Activated T-helper 9 cell treated with anti-CD3 and anti-CD28 coated beads, Interleukin-2, amount 50 U/mL, for 16 hours (primary cell): ENCODE results near the gene DNAH10.
"Not testable (repeated sequence)": the region's sequence is repeated elsewhere in the genome, so short reads cannot be mapped to it uniquely, and the experiment has no call there.

Source experiments
- DNase-seq: peaks from one replicate; pipeline ENCODE4 v3.0.0-alpha.2; 2020; ENCODE audit warnings: low read depth

Gene DNAH10

DNA sequence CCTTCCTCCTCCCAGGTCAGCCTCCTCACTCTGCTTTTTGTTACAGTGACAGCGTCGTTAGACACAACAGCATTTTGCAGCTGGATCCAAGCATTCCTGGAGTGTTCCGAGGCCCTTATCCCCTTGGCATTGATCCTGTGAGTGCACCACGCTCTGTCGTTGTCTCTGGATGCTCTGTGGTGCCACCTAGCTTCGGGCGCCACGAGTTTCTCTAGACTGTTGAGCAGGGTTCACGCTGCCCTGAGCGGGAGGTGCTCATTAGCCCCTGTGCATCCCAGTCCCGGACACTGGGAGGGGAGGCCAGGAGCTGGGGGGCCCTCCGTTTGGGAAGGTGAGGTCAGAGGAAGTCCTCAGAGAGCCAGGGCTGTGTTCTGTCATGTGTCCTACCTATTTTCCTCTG, 17.3 kb upstream of the DNAH10 start:
- no peak for DNase-seq

DNA sequence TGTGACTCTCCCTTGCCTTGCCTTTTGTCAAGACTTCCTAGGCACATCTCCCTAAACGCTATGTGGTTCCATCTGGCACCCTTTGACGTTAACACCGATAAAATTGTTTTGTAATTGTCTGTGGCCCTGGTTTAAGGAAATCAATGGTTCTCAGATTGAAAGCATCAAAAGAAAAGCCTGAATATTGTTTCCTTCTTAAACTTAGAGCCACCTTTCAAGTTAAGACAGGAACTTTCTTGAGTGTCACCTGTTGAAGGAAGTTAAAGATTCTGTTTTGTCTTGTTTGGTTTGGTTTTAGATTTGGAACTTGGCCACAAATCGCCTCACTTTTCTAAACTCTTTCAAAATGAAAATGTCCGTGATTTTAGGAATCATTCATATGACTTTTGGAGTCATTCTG, 14.8 kb upstream of the DNAH10 start:
- DNase-seq = no peak

DNA sequence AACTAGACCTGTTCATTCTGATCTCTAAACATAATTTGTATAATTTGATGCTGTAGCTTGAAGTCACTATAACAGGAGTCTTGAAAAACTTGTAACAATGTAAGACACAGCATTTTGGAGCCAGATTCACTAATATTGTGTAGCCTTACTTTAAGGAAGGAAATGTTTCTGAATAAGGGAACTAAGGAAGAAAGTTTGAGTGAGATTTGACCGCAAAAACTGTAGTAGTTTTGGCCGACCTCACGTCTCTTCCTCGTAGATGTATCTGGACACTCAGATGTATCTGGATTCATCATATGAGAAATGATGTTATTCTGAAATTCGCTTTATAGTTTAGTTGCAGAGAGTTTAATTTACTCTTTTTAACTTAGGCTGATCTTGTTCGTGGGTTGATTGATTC, 13.9 kb upstream of the DNAH10 start:
- no peak for DNase-seq

DNA sequence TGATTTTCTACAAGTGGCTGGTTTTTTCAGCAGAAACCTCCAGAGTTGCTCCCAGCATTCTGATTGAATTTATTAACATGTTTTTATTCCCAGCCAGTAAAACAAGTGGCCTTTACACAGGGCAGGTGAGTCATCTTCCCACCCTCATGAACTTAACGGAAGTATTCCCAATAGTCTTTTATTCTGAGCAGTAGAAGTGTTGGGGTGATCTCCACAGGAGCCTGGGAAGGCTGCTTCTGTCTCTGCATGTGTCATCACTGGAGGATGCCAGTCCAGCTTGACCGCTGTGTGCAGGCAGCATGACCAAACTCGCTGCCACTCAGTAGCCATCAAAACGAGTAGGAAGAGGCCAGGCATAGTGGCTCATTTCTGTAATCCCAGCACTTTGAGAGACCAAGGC, 13.4 kb upstream of the DNAH10 start:
- no peak for DNase-seq

DNA sequence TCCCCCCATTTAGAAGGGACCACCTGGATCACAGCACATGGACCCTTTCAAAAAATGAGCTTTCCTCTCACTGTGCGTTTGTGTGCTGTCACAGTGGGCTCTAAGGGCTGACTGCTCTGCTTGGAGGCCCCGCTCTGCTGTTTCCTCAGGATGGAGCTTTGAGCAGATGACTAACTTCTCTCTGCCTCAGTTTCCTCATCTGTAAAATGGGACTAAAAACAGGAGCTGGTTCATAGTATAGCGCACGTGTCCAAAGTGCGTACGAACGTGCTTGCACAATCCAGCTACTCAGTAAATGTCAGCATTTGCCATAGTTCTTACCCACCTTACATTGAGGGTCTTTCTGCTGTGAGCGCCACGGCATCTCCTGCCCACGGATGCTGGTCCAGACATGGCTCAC, 12.7 kb upstream of the DNAH10 start:
- no peak for DNase-seq

DNA sequence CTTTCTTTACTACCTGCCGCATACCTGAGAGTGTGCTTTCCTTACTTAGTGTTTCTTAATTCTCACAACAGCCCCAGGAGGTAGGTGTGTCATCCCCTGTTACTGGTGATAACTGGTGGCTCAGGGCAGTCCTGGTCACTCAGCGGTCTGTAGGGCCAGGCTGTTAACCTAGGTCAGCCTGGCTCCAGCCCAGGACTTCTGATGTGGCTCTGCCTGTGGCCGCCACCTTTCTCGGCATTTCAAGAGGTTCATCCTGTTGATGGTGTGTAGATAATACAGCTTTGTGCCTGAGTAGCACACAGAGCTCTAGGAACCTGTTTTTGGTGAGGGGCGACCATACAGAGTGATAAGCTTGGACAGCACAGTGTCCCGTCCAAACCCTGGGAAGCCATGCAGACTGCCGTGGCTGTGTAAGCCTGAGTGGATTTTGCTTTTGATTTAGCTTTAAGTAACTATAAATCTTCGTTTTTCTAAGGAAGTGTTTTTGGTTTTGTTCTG, 11.9 kb upstream of the DNAH10 start:
- no peak for DNase-seq

DNA sequence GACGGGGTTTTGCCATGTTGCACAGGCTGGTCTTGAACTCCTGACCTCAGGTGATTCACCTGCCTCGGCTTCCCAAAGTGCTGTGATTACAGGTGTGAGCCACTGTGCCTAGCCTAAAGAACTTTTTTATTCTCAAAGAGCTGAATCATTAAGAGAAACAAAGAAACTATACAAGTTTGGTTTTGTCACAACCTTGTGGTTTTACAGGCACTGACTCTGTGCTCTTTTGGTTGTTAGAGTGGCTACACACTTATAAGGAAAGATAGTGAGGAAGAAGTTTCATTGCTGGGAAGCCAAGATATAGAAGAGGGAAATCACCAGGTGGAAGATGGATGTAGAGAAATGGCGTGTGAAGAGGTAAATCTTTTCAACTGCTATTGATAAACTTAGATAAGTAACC, 10.1 kb upstream of the DNAH10 start:
- DNase-seq = no peak

DNA sequence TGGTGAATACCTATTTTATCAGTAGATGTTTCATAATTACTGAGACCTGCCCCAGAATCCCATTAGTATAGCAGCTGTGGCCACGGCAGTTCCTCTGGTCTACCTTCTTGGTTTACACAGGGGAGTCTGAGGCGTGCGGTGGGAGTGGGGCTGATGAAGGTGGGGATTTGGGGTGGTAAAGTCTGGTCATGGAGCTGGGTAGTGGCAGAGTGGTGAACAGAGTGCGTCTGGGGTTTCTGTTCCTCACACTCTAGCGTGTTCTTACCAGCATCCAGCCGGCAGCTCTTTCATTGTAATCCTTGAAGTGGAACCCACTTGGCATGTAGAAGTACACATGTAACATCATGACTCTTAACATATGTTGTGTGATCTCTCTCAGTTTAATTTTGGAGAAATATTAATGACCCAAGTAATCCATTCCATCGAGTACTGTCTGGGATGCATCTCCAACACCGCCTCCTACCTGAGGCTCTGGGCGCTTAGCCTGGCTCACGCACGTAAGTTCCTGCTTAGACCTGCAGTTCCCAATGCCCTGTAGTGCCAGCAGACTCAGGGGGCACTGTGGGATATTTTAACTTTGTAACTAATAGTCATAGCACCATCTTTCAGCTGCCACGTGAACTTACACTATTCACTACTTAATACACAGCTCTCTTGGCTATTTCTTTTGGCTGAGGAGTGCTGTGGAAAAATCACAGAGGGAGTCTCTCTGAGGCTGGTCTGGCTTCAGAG, 7.9 kb upstream of the DNAH10 start:
- DNase-seq = no peak

DNA sequence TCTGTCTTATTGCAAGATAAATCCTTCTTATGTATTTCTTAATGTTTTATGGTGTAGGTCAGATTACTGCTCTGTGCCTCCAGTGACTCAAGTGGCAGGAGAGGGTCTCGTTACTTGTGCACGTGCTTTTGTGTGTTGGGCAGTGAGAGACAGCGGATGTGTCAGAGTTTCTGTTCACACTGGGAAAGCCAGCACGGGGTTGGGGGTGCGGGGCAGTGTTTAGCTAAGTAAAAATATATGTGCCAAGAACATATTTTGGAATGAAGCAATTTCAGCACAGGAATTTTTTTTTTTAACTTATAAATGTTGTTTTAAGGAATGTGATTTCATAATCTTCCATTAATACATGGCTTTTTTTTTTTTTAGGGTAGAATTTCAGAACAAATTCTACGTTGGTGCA, 4.5 kb upstream of the DNAH10 start:
- DNase-seq = no peak

DNA sequence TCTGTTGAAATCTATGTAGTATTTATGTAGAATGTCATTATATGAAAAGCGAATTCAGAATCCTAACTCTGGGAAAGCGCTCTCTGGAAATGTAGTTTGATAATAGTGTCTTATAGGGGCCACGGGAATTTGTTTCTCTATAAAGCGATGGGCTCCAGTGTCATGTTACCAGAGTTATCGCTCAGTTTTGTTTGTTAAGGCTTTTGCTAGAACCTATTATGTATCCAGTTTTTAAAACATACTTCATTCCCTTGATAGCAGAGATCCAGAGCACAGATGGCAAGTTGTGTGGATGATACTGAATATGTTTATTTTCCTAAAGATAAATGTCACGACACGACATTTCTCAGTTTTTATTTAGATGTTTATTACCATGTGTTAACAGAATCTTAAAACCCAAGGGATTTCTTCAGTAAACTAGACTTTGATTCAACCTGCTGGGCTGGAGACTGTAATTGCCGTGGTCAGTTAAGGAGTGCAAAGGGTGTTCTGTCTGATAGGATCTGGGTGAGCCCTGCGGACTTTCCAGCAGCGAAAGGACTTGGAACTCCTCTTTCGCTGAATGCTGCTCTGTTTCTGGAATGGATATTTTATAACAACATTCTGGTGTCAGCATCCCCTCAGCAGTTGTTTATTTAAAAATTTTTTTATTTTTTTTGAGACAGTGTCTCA, 1.7 kb upstream of the DNAH10 start:
- no peak for DNase-seq

DNA sequence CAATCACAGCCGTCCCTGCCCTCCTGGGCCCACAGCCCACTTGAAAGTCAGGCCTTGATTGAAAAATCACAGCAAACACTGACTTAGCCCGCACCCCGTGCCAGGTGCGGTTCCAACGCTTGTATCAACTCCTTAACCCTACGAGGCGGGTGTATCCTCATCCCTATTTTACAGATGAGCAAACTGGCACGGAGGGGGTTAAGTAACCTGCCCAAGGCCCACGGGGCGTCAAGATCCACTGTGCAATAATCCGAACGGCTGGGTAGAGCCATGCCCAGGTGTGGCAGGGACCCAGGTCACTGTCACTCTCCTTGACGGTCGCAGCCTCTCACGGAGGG, 583 bp downstream of the DNAH10 start:
- DNase-seq = no peak

DNA sequence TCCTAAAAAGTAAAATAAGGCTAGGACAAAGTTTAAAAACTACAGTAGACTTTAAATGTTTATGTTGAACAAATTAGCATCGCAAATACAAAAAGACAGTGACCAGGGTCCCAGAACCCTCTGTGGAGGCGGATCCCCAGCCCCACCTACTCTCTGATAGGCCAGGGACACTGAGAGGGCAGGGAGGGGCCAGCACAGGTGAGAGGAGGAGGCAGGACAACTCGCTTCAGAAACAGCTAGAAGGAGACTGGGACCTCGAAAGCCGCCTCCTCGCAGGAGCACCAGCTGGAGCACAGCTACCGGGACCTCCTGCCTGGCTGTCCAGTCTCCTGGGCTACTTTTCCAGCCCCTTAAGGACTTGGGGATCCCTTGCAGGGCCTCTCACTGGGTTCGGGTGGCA, 992 bp downstream of the DNAH10 start:
- no peak for DNase-seq

DNA sequence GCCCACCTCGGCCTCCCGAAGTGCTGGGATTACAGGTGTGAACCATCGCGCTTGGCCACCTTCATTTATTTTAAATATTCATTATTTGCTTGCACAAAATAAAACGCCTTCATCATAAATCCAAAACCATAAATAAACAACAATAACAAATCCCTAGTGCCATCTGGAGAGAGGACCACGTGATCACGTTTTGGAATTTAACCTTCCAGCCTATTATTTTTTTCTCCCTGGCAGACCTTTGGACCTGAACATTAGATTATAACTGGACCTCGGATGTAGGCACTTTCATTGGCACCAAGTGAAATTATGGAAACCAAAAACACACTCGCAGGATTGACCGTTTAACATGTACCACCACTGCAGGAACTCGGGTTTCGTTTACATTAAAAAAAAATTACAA, 2.0 kb downstream of the DNAH10 start:
- DNase-seq = no peak

DNA sequence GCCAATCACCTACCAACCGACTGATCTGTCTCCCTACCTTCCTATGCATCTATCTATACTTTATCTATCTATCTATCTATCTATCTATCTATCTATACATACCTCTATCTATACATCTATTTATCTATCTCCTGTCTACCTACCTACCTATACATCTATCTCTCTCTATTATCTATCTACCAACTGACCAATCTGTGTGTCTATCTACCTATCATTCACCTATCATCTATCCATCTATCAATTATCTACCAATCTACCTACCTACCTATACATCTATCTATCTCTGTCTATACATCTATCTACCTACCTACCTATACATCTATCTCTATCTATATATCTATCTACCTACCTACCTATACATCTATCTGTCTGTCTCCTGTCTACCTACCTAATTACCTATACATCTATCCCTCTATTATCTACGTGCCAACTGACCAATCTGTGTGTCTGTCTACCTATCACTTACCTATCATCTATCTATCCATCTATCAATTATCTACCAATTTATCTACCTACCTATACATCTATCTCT, 3.5 kb downstream of the DNAH10 start:
- DNase-seq = no peak

DNA sequence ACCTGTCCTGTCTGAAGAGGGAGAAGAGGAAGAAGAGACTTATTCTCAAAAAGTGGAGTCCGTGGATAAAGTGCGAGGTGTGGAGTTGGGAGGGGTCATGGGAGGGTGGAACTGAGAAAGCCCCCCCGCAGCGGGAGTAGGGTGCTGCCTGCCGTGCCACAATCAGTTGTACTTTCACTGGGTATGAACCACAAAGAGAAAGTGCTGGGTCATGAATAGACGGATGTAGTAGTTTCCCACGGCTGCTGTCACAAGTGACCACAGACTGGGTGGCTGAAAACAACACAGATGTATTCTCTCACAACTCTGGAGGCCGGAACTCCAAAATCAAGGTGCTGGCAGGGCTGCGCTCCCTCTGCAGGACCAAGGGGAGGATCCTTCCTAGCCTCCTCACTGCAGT, 5.5 kb downstream of the DNAH10 start:
- no peak for DNase-seq

DNA sequence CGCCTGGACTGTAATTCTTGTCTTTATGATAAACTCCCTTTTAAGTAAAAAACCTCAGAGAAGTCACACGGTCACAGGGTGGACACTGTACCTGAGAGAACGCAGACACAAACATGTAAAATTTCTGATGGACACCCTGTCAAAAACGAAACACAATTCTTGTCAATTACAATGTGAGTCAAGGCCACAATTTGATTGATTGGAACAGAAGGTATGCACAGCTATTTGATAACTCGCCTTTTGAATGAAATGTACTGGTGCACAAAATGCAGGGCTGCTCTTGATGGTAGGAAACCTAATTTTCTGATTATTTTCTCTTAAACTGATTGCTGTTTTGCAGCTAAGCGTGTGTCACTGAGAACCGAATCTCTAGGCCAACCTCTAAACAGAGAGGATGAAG, 9.2 kb downstream of the DNAH10 start:
- DNase-seq = no peak

DNA sequence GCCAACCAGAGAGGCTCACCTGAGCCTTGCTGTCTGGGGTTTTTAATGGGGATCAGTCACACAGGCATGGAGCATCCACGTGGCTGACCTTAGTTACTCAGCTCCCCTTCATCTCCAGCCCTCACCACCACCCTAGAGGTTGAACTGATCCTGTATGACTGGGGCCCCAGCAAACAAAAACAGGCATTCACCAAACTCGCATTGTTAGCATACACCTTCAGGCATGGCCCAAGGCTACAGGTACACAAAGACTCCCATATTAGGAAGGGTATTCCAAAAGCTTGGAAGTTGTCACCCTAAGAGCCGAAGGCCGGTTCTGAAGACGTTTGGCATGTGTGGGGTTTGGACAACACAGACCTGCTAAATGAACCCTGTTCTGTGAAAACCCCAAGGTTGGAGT, 10.0 kb downstream of the DNAH10 start:
- no peak for DNase-seq

DNA sequence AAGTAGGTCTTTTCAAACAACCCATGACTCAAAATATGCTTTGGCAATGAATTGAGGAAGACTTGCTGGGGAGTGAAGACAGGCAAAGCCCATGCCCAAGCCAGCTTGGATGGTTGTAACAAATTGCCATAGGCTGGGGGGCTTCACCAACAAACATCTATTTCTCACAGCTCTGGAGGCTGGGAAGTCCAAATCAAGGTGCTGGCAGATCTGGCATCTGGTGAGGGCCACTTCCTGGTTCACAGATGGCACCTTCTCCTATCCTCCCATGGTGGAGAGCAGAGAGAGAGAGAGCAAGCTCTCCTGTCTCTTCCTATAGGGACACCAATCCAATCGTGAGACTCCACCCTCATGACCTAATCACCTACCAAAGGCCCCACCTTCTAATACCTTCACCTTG, 11.3 kb downstream of the DNAH10 start:
- no peak for DNase-seq

DNA sequence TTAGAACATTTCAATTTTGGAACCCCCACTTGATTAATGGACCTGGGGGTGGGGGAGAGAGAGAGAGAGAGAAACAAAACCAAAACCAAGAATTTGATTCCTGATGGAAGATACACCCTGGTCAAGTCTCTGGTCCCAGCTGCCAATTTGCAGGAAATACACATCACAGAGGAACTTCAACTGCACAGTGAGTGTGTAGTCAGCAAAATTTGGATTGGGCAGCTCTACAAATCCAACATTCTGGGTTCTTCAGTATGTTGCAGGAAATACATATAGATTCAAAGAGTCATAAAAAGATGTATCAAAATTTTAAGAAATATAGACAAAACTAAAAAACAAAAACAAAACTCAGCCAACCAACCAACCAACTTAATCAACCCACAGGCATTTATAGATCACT, 17.4 kb downstream of the DNAH10 start:
- no peak for DNase-seq

DNA sequence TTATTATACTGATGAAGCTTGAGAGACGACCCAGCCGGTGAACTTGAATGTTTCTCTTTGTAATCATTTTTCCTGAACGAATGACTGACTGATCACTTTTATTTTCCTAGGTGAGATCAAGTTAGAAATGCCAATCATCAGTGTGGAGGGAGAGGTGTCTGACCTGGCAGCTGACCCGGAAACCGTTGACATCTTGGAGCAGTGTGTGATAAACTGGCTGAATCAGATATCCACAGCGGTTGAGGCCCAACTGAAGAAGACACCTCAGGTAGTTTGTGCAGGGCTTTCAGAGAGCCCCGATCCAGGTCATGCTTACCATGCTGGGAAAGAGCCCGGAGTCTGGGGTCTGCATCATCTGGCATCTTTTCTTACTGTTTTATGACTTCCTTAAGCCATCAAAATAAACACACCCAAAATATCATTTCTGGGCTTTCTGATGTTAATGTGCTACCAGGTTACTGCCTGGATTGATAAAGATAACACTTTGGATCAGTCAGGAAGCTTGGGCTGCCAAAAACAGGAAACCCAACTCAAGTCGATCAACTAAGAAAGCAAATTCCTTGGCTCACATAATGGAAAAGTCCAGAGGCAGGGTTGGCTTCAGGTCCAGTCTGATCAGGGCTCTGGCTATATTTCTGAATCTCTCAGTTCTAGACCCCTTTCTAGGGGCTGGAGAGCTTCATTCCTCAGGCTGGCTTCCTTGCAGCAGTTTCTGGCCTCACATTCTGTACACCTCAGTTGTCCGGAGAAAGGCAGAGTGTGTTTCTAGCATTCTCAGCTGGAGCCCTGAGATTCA, 21.1 kb downstream of the DNAH10 start:
- no peak for DNase-seq

DNA sequence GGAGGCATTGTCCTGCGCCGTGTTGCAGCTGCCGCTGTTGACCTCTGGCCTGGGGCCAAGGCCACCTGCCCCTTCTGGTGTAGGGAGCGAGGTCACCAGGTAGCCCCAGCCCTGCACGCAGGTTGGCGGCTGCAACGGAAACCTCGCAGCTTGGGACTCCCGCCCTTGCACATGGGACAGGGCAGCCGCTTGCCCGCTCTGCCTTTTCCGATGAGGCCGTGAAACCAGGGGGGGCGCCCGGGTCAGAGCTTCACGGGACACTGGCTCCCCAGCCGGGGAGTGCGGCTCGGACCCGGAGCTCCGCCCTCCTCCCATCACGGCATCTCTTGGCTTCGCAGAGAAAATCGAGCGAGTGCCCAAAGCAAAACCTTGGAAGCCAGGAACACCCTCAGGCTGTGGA, 25.4 kb downstream of the DNAH10 start:
- no peak for DNase-seq

DNA sequence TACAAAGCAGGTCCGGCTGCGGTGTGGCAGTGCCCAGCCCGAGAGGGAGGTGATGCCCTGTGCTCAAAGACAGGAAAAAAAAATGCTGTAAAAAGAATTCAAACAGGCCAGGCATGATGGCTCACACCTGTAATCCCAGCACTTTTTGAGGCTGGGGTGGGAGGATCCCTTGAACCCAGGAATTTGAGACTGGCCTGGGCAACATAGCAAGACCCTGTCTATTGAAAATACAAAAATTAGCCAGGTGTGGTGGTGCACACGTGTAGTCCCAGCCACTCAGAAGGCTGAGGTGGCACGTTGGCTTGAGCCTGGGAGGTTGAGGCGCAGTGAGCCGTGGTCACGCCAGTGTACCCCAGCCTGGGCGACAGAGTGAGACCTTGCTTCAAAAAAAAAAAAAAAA, 26.4 kb downstream of the DNAH10 start:
- DNase-seq = no peak

DNA sequence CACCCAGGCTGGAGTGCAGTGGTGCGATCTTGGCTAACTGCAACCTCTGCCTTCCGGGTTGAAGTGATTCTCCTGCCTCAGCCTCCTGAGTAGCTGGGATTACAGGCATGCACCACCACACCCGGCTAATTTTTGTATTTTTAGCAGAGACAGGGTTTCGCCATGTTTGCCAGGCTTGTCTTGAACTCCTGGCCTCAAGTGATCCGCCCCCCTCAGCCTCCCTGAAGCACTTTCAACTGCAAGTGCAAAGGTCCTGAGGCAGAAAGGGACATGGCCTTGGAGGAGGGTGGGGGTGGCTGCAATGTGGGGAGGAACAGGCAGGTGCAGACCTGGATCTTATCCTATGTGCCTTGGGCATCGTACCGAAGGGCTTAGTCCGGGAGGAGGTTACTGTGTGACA, 27.3 kb downstream of the DNAH10 start:
- not testable (repeated sequence) for DNase-seq
